GM23338 (cell line): ENCODE data around the gene RFX2. TPM values are rescaled to one million over a fixed set of nuclear protein-coding genes. Genes with fewer than 3 reads are reported as not detected.

ENCODE experiments used
- ATAC-seq: fragments of 200-7000 bp; cut with Tn5 transposase; 3 replicates; pipeline ENCODE4 v1.9.1; 2020
- DNase-seq: peaks from one replicate; pipeline ENCODE4 v3.0.0-alpha.2; 2015; ENCODE audit warnings: low spot score
- H2AFZ ChIP-seq: fragments of 200-600 bp; sonication (generic); 2 replicates; pipeline ENCODE4 v1.8.0; 2016; ENCODE audit warnings: antibody characterized with exemption, mild to moderate bottlenecking, moderate library complexity
- H3F3A ChIP-seq: fragments of 200-600 bp; sonication (generic); replicated peaks from 2 replicates; pipeline ENCODE4 v1.8.0; 2017; ENCODE audit warnings: antibody characterized with exemption, mixed run types, low read depth
- H3K27ac ChIP-seq: fragments of 200-600 bp; sonication (generic); 2 replicates; pipeline ENCODE4 v1.6.1; 2016; ENCODE audit warnings: low read depth
- H3K27me3 ChIP-seq: fragments of 200-600 bp; sonication (generic); 2 replicates; pipeline ENCODE4 v1.8.0; 2016; ENCODE audit warnings: mild to moderate bottlenecking, mixed run types, moderate library complexity; ENCODE audit not compliant: insufficient read depth
- H3K36me3 ChIP-seq: fragments of 200-600 bp; sonication (generic); 2 replicates; pipeline ENCODE4 v1.8.0; 2016; ENCODE audit warnings: mild to moderate bottlenecking; ENCODE audit not compliant: insufficient read depth
- H3K4me1 ChIP-seq: fragments of 200-600 bp; sonication (generic); 2 replicates; pipeline ENCODE4 v1.8.0; 2016; ENCODE audit warnings: mild to moderate bottlenecking, moderate library complexity; ENCODE audit not compliant: insufficient read depth
- H3K4me2 ChIP-seq: fragments of 200-600 bp; sonication (generic); 2 replicates; pipeline ENCODE4 v1.7.1; 2017; ENCODE audit warnings: mixed run types
- H3K4me3 ChIP-seq: fragments of 200-600 bp; sonication (generic); 2 replicates; pipeline ENCODE4 v1.6.1; 2016; ENCODE audit warnings: mixed run types
- H3K79me2 ChIP-seq: fragments of 200-600 bp; sonication (generic); replicated peaks from 2 replicates; pipeline ENCODE4 v1.8.0; 2017; ENCODE audit warnings: mild to moderate bottlenecking; ENCODE audit not compliant: insufficient read depth
- H3K9me2 ChIP-seq: fragments of 200-600 bp; sonication (generic); 2 replicates; pipeline ENCODE4 v1.8.0; 2017; ENCODE audit not compliant: insufficient read depth
- H4K20me1 ChIP-seq: fragments of 200-600 bp; sonication (generic); replicated peaks from 2 replicates; pipeline ENCODE4 v1.8.0; 2017; ENCODE audit warnings: mild to moderate bottlenecking; ENCODE audit not compliant: insufficient read depth
- H3K27ac Mint-ChIP-seq: 2 replicates; pipeline ENCODE4 v1.8.0; 2020; ENCODE audit warnings: inconsistent platforms, mild to moderate bottlenecking, moderate library complexity, mixed read lengths
- H3K27me3 Mint-ChIP-seq: 3 replicates; pipeline ENCODE4 v1.8.0; 2022; ENCODE audit warnings: low read depth, mild to moderate bottlenecking, moderate library complexity, mixed read lengths, inconsistent platforms; ENCODE audit not compliant: insufficient read depth, poor library complexity
- H3K36me3 Mint-ChIP-seq: 3 replicates; pipeline ENCODE4 v1.8.0; 2021; ENCODE audit warnings: low read depth, mild to moderate bottlenecking, inconsistent platforms, moderate library complexity, mixed read lengths
- H3K4me1 Mint-ChIP-seq: 3 replicates; pipeline ENCODE4 v1.8.0; 2020; ENCODE audit warnings: mild to moderate bottlenecking, inconsistent platforms, mixed read lengths
- H3K4me3 Mint-ChIP-seq: 3 replicates; pipeline ENCODE4 v1.8.0; 2021; ENCODE audit warnings: moderate library complexity, mild to moderate bottlenecking, inconsistent platforms, mixed read lengths
- H3K9me3 Mint-ChIP-seq: 3 replicates; pipeline ENCODE4 v1.8.0; 2020; ENCODE audit warnings: moderate library complexity, mild to moderate bottlenecking, inconsistent platforms, mixed read lengths
- CREB1 ChIP-seq: fragments of 250-450 bp; sonication (Bioruptor Pico); IDR thresholded peaks from 2 replicates; pipeline ENCODE4 v1.5.0; 2020; ENCODE audit warnings: low read depth, mild to moderate bottlenecking, moderate library complexity
- CTCF ChIP-seq, 2 experiments: fragments of 200-600 bp in 1 of 2; sonication (generic) in 1 of 2; conservative IDR thresholded peaks; 2 replicates each; pipeline versions ENCODE4 v1.5.1 to v1.6.1; 2016 to 2017; ENCODE audit warnings: antibody characterized with exemption in 2 of 2, low read depth in 2 of 2, mild to moderate bottlenecking in 2 of 2, moderate library complexity in 1 of 2
- ETS1 ChIP-seq: IDR thresholded peaks from 2 replicates; pipeline ENCODE4 v1.6.1; 2016; ENCODE audit warnings: antibody characterized with exemption
- EZH2 ChIP-seq: fragments of 200-600 bp; sonication (generic); IDR thresholded peaks from one replicate; pipeline ENCODE4 v1.8.0; 2017; ENCODE audit warnings: antibody characterized with exemption, mild to moderate bottlenecking, low read depth; ENCODE audit not compliant: unreplicated experiment
- EZH2phosphoT487 ChIP-seq: fragments of 200-600 bp; sonication (generic); IDR thresholded peaks from one replicate; pipeline ENCODE4 v1.8.1; 2018; ENCODE audit warnings: antibody characterized with exemption; ENCODE audit not compliant: unreplicated experiment
- JUNB ChIP-seq: IDR thresholded peaks from one replicate; pipeline ENCODE4 v1.6.1; 2016; ENCODE audit warnings: antibody characterized with exemption; ENCODE audit not compliant: unreplicated experiment
- NANOG ChIP-seq: IDR thresholded peaks from 2 replicates; pipeline ENCODE4 v1.6.1; 2016; ENCODE audit warnings: antibody characterized with exemption, borderline replicate concordance
- POLR2AphosphoS5 ChIP-seq: IDR thresholded peaks from 2 replicates; pipeline ENCODE4 v1.6.1; 2016; ENCODE audit warnings: antibody characterized with exemption, low read depth
- REST ChIP-seq: IDR thresholded peaks from one replicate; pipeline ENCODE4 v1.6.1; 2018; ENCODE audit warnings: antibody characterized with exemption; ENCODE audit not compliant: unreplicated experiment
- STAT1 ChIP-seq: IDR thresholded peaks from one replicate; pipeline ENCODE4 v1.6.1; 2016; ENCODE audit warnings: antibody characterized with exemption; ENCODE audit not compliant: unreplicated experiment
- ZNF114 ChIP-seq: fragments of 250-450 bp; sonication (Bioruptor Pico); IDR thresholded peaks from 2 replicates; pipeline ENCODE4 v1.5.0; 2020; ENCODE audit warnings: mild to moderate bottlenecking, moderate library complexity
- ZNF331 ChIP-seq: fragments of 250-450 bp; sonication (Bioruptor Pico); IDR thresholded peaks from 2 replicates; pipeline ENCODE4 v1.5.0; 2020; ENCODE audit warnings: low read depth, mild to moderate bottlenecking, moderate library complexity
- ZNF462 ChIP-seq: fragments of 250-450 bp; sonication (Bioruptor Pico); IDR thresholded peaks from 2 replicates; pipeline ENCODE4 v1.5.0; 2020; ENCODE audit warnings: mild to moderate bottlenecking, moderate library complexity
- polyA plus RNA-seq: library from polyadenylated mRNA; unstranded; fragments of >200 nt; fragmentation: Nextera tagmentation; extraction: Ambion mirVana; gene quantifications from 2 replicates; pipeline ENCODE4 v1.2.1, GENCODE V29; 2016
- total RNA-seq: library from RNA; depleted of rRNA; stranded (reverse); fragments of >200 nt; shearing (Covaris generic); gene quantifications from 2 replicates; pipeline ENCODE4 v1.2.3, GENCODE V29; 2014

Gene RFX2
- total and polyA plus RNA-seq, 2 experiments from 2014 or later, result 4.6 to 13.0 TPM

GRCh38 chr19:6026390-6027227 is 83.7 kb downstream of the RFX2 start:
- Histone ChIP-seq H3K27ac (no peak overlapping the region), H3K4me2 (no peak overlapping the region), H3K79me2 (no peaks in the 10 kb centered on the region), H4K20me1 (no peaks in the 10 kb centered on the region), H3K36me3 (no peaks in the 10 kb centered on the region), H3F3A (no peaks in the 10 kb centered on the region), H2AFZ (no peak overlapping the region), H3K4me1 (no peaks in the 10 kb centered on the region; the same call in 1 of the 2 replicates), H3K4me3 (no peak overlapping the region), H3K9me2 (no peaks in the 10 kb centered on the region), H3K27me3 (no peaks in the 10 kb centered on the region)
- no peaks in the 10 kb centered on the region; the same call in 2 of the 3 replicates for H3K4me1 Mint-ChIP-seq
- H3K27ac Mint-ChIP-seq, result no peak overlapping the region
- TF ChIP-seq EZH2phosphoT487 (no peak), POLR2AphosphoS5 (no peak), ETS1 (no peak), ZNF462 (no peak), CTCF (conservative IDR thresholded peaks at IDR 0.05; ENCODE audit: low read depth in 2 of 2) (no peak), NANOG (no peak), ZNF331 (CRISPR knock-in tag) (no peak), CREB1 (CRISPR knock-in tag) (no peak), REST (no peak), EZH2 (no peak), ZNF114 (no peak), JUNB (no peak), STAT1 (no peak)
- no peaks in the 10 kb centered on the region for H3K9me3 Mint-ChIP-seq
- peaks cover 2% of the 10 kb centered on the region for H3K27me3 Mint-ChIP-seq
- DNase-seq (no peak), ATAC-seq (no peak)
- H3K36me3 Mint-ChIP-seq, result no peaks in the 10 kb centered on the region
- H3K4me3 Mint-ChIP-seq, result no peak overlapping the region
